ENCODE measurements around the gene HSD17B1.

- TF ChIP-seq CTCF (IDR thresholded peaks at IDR 0.05; ENCODE audit: low read length) (no peak), EZH2 (IDR thresholded peaks at IDR 0.05; ENCODE audit: borderline replicate concordance, low read length) (no peak)
Observed at GRCh38 chr17:42555122-42555622, 2.4 kb downstream of the HSD17B1 start.
